HepG2 (cell line): Measurements from ENCODE around the gene NVL. TPM values are rescaled to one million over a fixed set of nuclear protein-coding genes. Genes with fewer than 3 reads are reported as not detected.

Experiments
- CEBPB ChIP-seq: IDR thresholded peaks from 2 replicates; pipeline ENCODE4 v1.6.1; 2011; ENCODE audit warnings: low read depth, low read length, improper control_type of control experiment, borderline replicate concordance
- FIP1L1 ChIP-seq: fragments of 200-400 bp; formaldehyde crosslinking; IDR thresholded peaks from 2 replicates; pipeline ENCODE4 v1.6.1; 2018; ENCODE audit warnings: low read depth, mild to moderate bottlenecking, low read length, moderate library complexity, borderline replicate concordance; ENCODE audit not compliant: insufficient read depth
- FOXO1 ChIP-seq: sonication (generic); formaldehyde crosslinking; IDR thresholded peaks from 2 replicates; pipeline ENCODE4 v1.4.0; 2020; ENCODE audit warnings: missing genetic modification reagents
- HNRNPL ChIP-seq: fragments of 200-400 bp; formaldehyde crosslinking; IDR thresholded peaks from 2 replicates; pipeline ENCODE4 v1.6.1; 2017; ENCODE audit warnings: mild to moderate bottlenecking, low read depth, low read length
- KDM2A ChIP-seq: sonication (generic); formaldehyde crosslinking; IDR thresholded peaks from 2 replicates; pipeline ENCODE4 v1.4.0; 2020; ENCODE audit warnings: low read depth, missing genetic modification reagents, borderline replicate concordance
- NBN ChIP-seq: fragments of 450-650 bp; conservative IDR thresholded peaks from 2 replicates; pipeline ENCODE4 v1.6.1; 2017
- NCOA2 ChIP-seq: sonication (generic); formaldehyde crosslinking; IDR thresholded peaks from 2 replicates; pipeline ENCODE4 v1.8.0; 2022; ENCODE audit warnings: inconsistent platforms
- RXRA ChIP-seq: sonication (generic); formaldehyde crosslinking; IDR thresholded peaks from 2 replicates; pipeline ENCODE4 v1.5.1; 2020; ENCODE audit warnings: missing genetic modification reagents
- SAP130 ChIP-seq: IDR thresholded peaks from 2 replicates; pipeline ENCODE4 v1.6.1; 2016; ENCODE audit warnings: low read depth
- SP4 ChIP-seq: sonication (generic); formaldehyde crosslinking; IDR thresholded peaks from 2 replicates; pipeline ENCODE4 v1.8.1; 2023; ENCODE audit warnings: mild to moderate bottlenecking, missing genetic modification reagents
- SRF ChIP-seq: IDR thresholded peaks from 2 replicates; pipeline ENCODE4 v1.6.1; 2011; ENCODE audit warnings: mild to moderate bottlenecking, low read depth, low read length, moderate library complexity
- TOPORS ChIP-seq: sonication (generic); formaldehyde crosslinking; IDR thresholded peaks from 2 replicates; pipeline ENCODE4 v1.8.0; 2023; ENCODE audit warnings: mild to moderate bottlenecking, missing genetic modification reagents
- YEATS2 ChIP-seq: sonication (generic); formaldehyde crosslinking; IDR thresholded peaks from 2 replicates; pipeline ENCODE4 v1.4.0; 2020; ENCODE audit warnings: missing genetic modification reagents, borderline replicate concordance
- YEATS4 ChIP-seq: sonication (generic); formaldehyde crosslinking; IDR thresholded peaks from 2 replicates; pipeline ENCODE4 v1.4.0; 2020; ENCODE audit warnings: missing genetic modification reagents, borderline replicate concordance
- ZFAT ChIP-seq: sonication (generic); formaldehyde crosslinking; conservative IDR thresholded peaks from 2 replicates; pipeline ENCODE4 v1.8.1; 2023; ENCODE audit warnings: missing genetic modification reagents, inconsistent platforms
- ZMYM4 ChIP-seq: sonication (generic); formaldehyde crosslinking; IDR thresholded peaks from 2 replicates; pipeline ENCODE4 v1.8.1; 2023; ENCODE audit warnings: mild to moderate bottlenecking, missing genetic modification reagents
- ZNF331 ChIP-seq: sonication (generic); formaldehyde crosslinking; IDR thresholded peaks from 2 replicates; pipeline ENCODE4 v1.4.0; 2020; ENCODE audit warnings: missing genetic modification reagents
- ZNF446 ChIP-seq: sonication (generic); formaldehyde crosslinking; IDR thresholded peaks from 2 replicates; pipeline ENCODE4 v1.5.0; 2020; ENCODE audit warnings: mild to moderate bottlenecking, missing genetic modification reagents
- ZNF563 ChIP-seq: sonication (generic); formaldehyde crosslinking; IDR thresholded peaks from 2 replicates; pipeline ENCODE4 v1.8.0; 2022; ENCODE audit warnings: mild to moderate bottlenecking, moderate library complexity, missing genetic modification reagents
- ZNF687 ChIP-seq: sonication (generic); formaldehyde crosslinking; IDR thresholded peaks from 2 replicates; pipeline ENCODE4 v1.5.1; 2020; ENCODE audit warnings: mild to moderate bottlenecking, missing genetic modification reagents, moderate library complexity
- polyA plus RNA-seq, 8 experiments: library from polyadenylated mRNA; depleted of rRNA in 3 of 8; stranded (reverse) in 7 of 8; unstranded in 1 of 8; fragments of >200 nt; fragmentation: Illumina TruSeq in 4 of 8; extraction: Trizol in 4 of 8; gene quantifications; 2 replicates each; pipeline versions ENCODE4 v1.2.1 to v1.2.3, GENCODE V29; 2011 to 2016; ENCODE audit warnings: low read depth in 4 of 8, missing spikeins in 1 of 8, mixed read lengths in 1 of 8; ENCODE audit not compliant: insufficient read depth in 1 of 8
- total RNA-seq, 5 experiments: library from RNA; depleted of rRNA; stranded (reverse); fragments of >200 nt; fragmentation: Illumina TruSeq; extraction: Trizol; gene quantifications; 2 replicates each; pipeline ENCODE4 v1.2.3, GENCODE V29; 2016; ENCODE audit warnings: low read depth in 1 of 5
- TF ChIP-seq, protein P1 (sequence below): sonication (generic); formaldehyde crosslinking; IDR thresholded peaks from 2 replicates; pipeline ENCODE4 v1.8.1; 2023; ENCODE audit warnings: mild to moderate bottlenecking, inconsistent platforms, moderate library complexity, missing genetic modification reagents, borderline replicate concordance
- TF ChIP-seq, protein P2 (sequence below): IDR thresholded peaks from 2 replicates; pipeline ENCODE4 v1.6.1; 2016
- TF ChIP-seq, protein P3 (sequence below): sonication (generic); formaldehyde crosslinking; IDR thresholded peaks from 2 replicates; pipeline ENCODE4 v1.8.1; 2023; ENCODE audit warnings: mild to moderate bottlenecking, missing genetic modification reagents

NVL gene
- total and polyA plus RNA-seq, 2 of the 13 experiments (the other 11 are each of a cell fraction or from before 2014, with no cell fraction given): 8.3 to 21.0 TPM

DNA sequence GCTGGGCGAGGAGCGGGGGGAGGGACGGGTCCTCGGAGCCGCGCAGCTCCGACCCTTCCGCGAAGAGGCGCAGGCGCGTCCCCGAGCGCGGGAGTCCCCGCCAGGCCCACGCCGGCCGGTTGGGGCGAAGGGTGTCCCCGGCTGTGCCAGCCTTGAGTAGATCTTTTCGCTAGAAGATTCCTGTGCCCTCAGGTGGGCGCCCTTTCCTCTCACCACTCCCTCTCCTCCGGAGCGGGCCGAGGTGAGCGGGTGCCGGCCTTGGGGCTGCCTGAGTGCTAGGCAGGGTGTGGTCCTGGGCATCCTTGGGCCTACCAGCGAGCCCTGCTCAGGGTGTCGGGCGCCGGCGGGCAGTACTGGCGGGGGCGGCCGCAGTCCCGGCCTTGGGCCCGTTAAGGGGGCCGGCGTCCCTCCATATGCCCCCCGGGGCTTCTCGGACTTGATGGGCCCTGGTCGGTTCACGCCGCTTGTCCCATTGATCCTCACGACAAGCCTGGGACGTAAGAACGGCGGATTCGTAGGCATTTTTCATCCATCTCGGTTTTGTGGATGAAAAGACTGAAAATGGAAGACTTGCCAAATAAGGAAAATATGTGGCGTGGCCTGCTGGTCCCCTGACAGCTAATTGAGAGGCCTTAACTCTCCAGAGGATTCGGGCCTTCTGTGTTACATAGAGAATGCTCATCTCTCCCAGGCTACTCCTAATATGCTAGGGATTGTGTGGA, 146.2 kb downstream of the NVL start (continued):
- TF ChIP-seq HNRNPL: 0 out of 2 replicates have a peak, but pooled peaks have one; percentile 62
- TF ChIP-seq KDM2A (CRISPR knock-in tag): peak; percentile 40; the same call in 1 of the 2 replicates
- no peak for TF ChIP-seq CEBPB
- no peak for TF ChIP-seq ZFAT (CRISPR knock-in tag)
- TF ChIP-seq TOPORS (CRISPR knock-in tag): no peak
- no peak for TF ChIP-seq NBN
- no peak for TF ChIP-seq ZNF446
- TF ChIP-seq SRF: peak; percentile 94
- peak; percentile 16; the same call in 1 of the 2 replicates for TF ChIP-seq SAP130
- TF ChIP-seq YEATS2 (CRISPR knock-in tag): no peak
- TF ChIP-seq YEATS4 (CRISPR knock-in tag): peak; percentile 65; the same call in 1 of the 2 replicates
- TF ChIP-seq, protein P1, sequence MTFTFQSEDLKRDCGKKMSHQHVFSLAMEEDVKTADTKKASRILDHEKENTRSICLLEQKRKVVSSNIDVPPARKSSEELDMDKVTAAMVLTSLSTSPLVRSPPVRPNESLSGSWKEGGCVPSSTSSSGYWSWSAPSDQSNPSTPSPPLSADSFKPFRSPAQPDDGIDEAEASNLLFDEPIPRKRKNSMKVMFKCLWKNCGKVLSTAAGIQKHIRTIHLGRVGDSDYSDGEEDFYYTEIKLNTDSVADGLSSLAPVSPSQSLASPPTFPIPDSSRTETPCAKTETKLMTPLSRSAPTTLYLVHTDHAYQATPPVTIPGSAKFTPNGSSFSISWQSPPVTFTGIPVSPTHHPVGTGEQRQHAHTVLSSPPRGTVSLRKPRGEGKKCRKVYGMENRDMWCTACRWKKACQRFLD (CRISPR knock-in tag): no peak
- TF ChIP-seq, protein P2, sequence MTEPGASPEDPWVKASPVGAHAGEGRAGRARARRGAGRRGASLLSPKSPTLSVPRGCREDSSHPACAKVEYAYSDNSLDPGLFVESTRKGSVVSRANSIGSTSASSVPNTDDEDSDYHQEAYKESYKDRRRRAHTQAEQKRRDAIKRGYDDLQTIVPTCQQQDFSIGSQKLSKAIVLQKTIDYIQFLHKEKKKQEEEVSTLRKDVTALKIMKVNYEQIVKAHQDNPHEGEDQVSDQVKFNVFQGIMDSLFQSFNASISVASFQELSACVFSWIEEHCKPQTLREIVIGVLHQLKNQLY (CRISPR knock-in tag): 0 out of 2 replicates have a peak, but pooled peaks have one; percentile 14
- no peak for TF ChIP-seq FOXO1
- peak; percentile 14; the same call in 1 of the 2 replicates for TF ChIP-seq RXRA
- TF ChIP-seq ZNF687: peak; percentile 73
- TF ChIP-seq ZNF331: no peak; the same call in 1 of the 2 replicates
- no peak for TF ChIP-seq FIP1L1
- TF ChIP-seq, protein P3, sequence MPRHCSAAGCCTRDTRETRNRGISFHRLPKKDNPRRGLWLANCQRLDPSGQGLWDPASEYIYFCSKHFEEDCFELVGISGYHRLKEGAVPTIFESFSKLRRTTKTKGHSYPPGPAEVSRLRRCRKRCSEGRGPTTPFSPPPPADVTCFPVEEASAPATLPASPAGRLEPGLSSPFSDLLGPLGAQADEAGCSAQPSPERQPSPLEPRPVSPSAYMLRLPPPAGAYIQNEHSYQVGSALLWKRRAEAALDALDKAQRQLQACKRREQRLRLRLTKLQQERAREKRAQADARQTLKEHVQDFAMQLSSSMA: 0 out of 2 replicates have a peak, but pooled peaks have one; percentile 55
- TF ChIP-seq ZMYM4: no peak
- no peak for TF ChIP-seq SP4
- TF ChIP-seq ZNF563: peak; percentile 50; the same call in 1 of the 2 replicates
- 0 out of 2 replicates have a peak, but pooled peaks have one; percentile 5 for TF ChIP-seq NCOA2 (CRISPR knock-in tag)
